ENCODE results near the gene ACVR2B.

GRCh38 chr3:38453913-38454177 lies 155 bp downstream of the ACVR2B start:
- TF ChIP-seq CTCF (IDR thresholded peaks at IDR 0.05; ENCODE audit: poor library complexity) (no peak), EZH2 (IDR thresholded peaks at IDR 0.05; ENCODE audit: borderline replicate concordance) (no peak)

Measured in hepatocyte (in vitro differentiated cells).